KMS-11 (cell line): Measurements from ENCODE around the gene STEAP1B.

Experiments
- H2AFZ ChIP-seq: fragments of 200-600 bp; sonication (generic); 2 replicates; pipeline ENCODE4 v1.6.1; 2016; ENCODE audit warnings: antibody characterized with exemption, mixed run types, low read depth
- H3K27ac ChIP-seq: fragments of 200-600 bp; sonication (generic); 2 replicates; pipeline ENCODE4 v1.6.1; 2016; ENCODE audit warnings: mild to moderate bottlenecking, mixed run types
- H3K27me3 ChIP-seq: fragments of 200-600 bp; sonication (generic); 2 replicates; pipeline ENCODE4 v1.6.1; 2017; ENCODE audit warnings: mild to moderate bottlenecking, low read depth, mixed run types, moderate library complexity; ENCODE audit not compliant: insufficient read depth
- H3K36me3 ChIP-seq: fragments of 200-600 bp; sonication (generic); 2 replicates; pipeline ENCODE4 v1.6.1; 2017; ENCODE audit warnings: mild to moderate bottlenecking, mixed run types; ENCODE audit not compliant: insufficient read depth
- H3K4me1 ChIP-seq: fragments of 200-600 bp; sonication (generic); 2 replicates; pipeline ENCODE4 v1.6.1; 2016; ENCODE audit warnings: mild to moderate bottlenecking, low read depth, mixed run types; ENCODE audit not compliant: poor library complexity, severe bottlenecking
- H3K4me2 ChIP-seq: fragments of 200-600 bp; sonication (generic); 2 replicates; pipeline ENCODE4 v1.7.0; 2016; ENCODE audit warnings: mild to moderate bottlenecking, mixed run types
- H3K4me3 ChIP-seq: fragments of 200-600 bp; sonication (generic); IDR thresholded peaks from 2 replicates; pipeline ENCODE4 v1.6.1; 2017; ENCODE audit warnings: low read depth, low read length, mixed read lengths; ENCODE audit not compliant: insufficient read depth
- H3K79me2 ChIP-seq: fragments of 200-600 bp; sonication (generic); 2 replicates; pipeline ENCODE4 v1.6.1; 2016; ENCODE audit warnings: low read depth, mixed run types; ENCODE audit not compliant: insufficient read depth
- H3K9ac ChIP-seq: fragments of 200-600 bp; sonication (generic); 2 replicates; pipeline ENCODE4 v1.6.1; 2016; ENCODE audit warnings: mild to moderate bottlenecking, mixed run types
- H4K20me1 ChIP-seq: fragments of 200-600 bp; sonication (generic); 2 replicates; pipeline ENCODE4 v1.6.1; 2016; ENCODE audit warnings: mild to moderate bottlenecking, mixed run types; ENCODE audit not compliant: insufficient read depth
- CTCF ChIP-seq: fragments of 200-600 bp; sonication (generic); conservative IDR thresholded peaks from 2 replicates; pipeline ENCODE4 v1.6.1; 2017; ENCODE audit warnings: low read depth, mild to moderate bottlenecking, antibody characterized with exemption, low read length, moderate library complexity, mixed read lengths

The STEAP1B gene

GRCh38 chr7:22411977-22412693 is 87.9 kb downstream of the STEAP1B start:
- H4K20me1 ChIP-seq: no peaks in the 10 kb centered on the region
- H3K9ac ChIP-seq: no peak overlapping the region
- TF ChIP-seq CTCF: no peak
- H3K79me2 ChIP-seq: no peaks in the 10 kb centered on the region
- H3K27me3 ChIP-seq: no peaks in the 10 kb centered on the region
- no peak overlapping the region for H3K4me2 ChIP-seq
- H2AFZ ChIP-seq: no peak overlapping the region
- no peak overlapping the region for H3K27ac ChIP-seq
- no peak overlapping the region for H3K4me3 ChIP-seq
- H3K4me1 ChIP-seq: no peaks in the 10 kb centered on the region
- H3K36me3 ChIP-seq: no peaks in the 10 kb centered on the region

- Histone ChIP-seq H3K27ac (no peak overlapping the region), H3K36me3 (no peaks in the 10 kb centered on the region), H3K79me2 (no peaks in the 10 kb centered on the region), H3K4me3 (no peak overlapping the region), H3K4me1 (no peaks in the 10 kb centered on the region), H2AFZ (no peak overlapping the region), H4K20me1 (no peaks in the 10 kb centered on the region), H3K9ac (no peak overlapping the region), H3K27me3 (no peaks in the 10 kb centered on the region), H3K4me2 (no peak overlapping the region)
- TF ChIP-seq CTCF: no peak
These were observed 93.3 kb downstream of the STEAP1B start for GRCh38 chr7:22406715-22407114.

- no peaks in the 10 kb centered on the region for H3K79me2 ChIP-seq
- no peak overlapping the region for H3K4me3 ChIP-seq
- no peaks in the 10 kb centered on the region for H3K4me1 ChIP-seq
- H4K20me1 ChIP-seq: no peaks in the 10 kb centered on the region
- H3K4me2 ChIP-seq: no peak overlapping the region
- H3K9ac ChIP-seq: no peak overlapping the region
- H3K27ac ChIP-seq: no peak overlapping the region
- H2AFZ ChIP-seq: no peak overlapping the region
- H3K36me3 ChIP-seq: no peaks in the 10 kb centered on the region
- TF ChIP-seq CTCF: no peak
- no peaks in the 10 kb centered on the region for H3K27me3 ChIP-seq
These were observed 95.5 kb downstream of the STEAP1B start for GRCh38 chr7:22404421-22405023.

GRCh38 chr7:22403344-22403743 is 96.6 kb downstream of the STEAP1B start:
- Histone ChIP-seq H3K79me2 (no peaks in the 10 kb centered on the region), H3K9ac (no peak overlapping the region), H3K4me1 (no peaks in the 10 kb centered on the region), H3K27me3 (no peaks in the 10 kb centered on the region), H3K4me2 (no peak overlapping the region), H3K4me3 (no peak overlapping the region), H3K36me3 (no peaks in the 10 kb centered on the region), H3K27ac (no peak overlapping the region), H4K20me1 (no peaks in the 10 kb centered on the region), H2AFZ (no peak overlapping the region)
- no peak for TF ChIP-seq CTCF
